Stimulated activated CD4-positive, alpha-beta T cell treated with anti-CD3 and anti-CD28 coated beads, Interleukin-1b, Interleukin-23, amount 100 ng/mL, for 48 hours (primary cell): Measurements from ENCODE around the gene HDAC4.

ENCODE experiments used
- DNase-seq: peaks from one replicate; pipeline ENCODE4 v3.0.0-alpha.2; 2020

The HDAC4 gene

GRCh38 chr2:239068411-239068810 is 332.4 kb downstream of the HDAC4 start:
- no peak for DNase-seq

- no peak for DNase-seq
Observed at GRCh38 chr2:239067196-239067865, 333.5 kb downstream of the HDAC4 start.

- DNase-seq: no peak
Observed at GRCh38 chr2:239066597-239066996, 334.2 kb downstream of the HDAC4 start.

GRCh38 chr2:239065962-239066361 is 334.9 kb downstream of the HDAC4 start:
- DNase-seq: no peak

- DNase-seq: no peak
Observed at GRCh38 chr2:239065537-239065936, 335.3 kb downstream of the HDAC4 start.

GRCh38 chr2:239064891-239065290 is 335.9 kb downstream of the HDAC4 start:
- no peak for DNase-seq

GRCh38 chr2:239064253-239064652 is 336.6 kb downstream of the HDAC4 start:
- DNase-seq: no peak

- DNase-seq: no peak
Observed at GRCh38 chr2:239062743-239063142, 338.1 kb downstream of the HDAC4 start.

GRCh38 chr2:239061824-239062570 is 338.8 kb downstream of the HDAC4 start:
- no peak for DNase-seq

- no peak for DNase-seq
Observed at GRCh38 chr2:239061121-239061666, 339.6 kb downstream of the HDAC4 start.

GRCh38 chr2:239060676-239061075 is 340.1 kb downstream of the HDAC4 start:
- no peak for DNase-seq

GRCh38 chr2:239059854-239060253 is 341.0 kb downstream of the HDAC4 start:
- DNase-seq: no peak

GRCh38 chr2:239058766-239059165 is 342.1 kb downstream of the HDAC4 start:
- DNase-seq: no peak

- no peak for DNase-seq
Observed at GRCh38 chr2:239057533-239057932, 343.3 kb downstream of the HDAC4 start.

GRCh38 chr2:239056611-239057010 is 344.2 kb downstream of the HDAC4 start:
- DNase-seq: no peak

- no peak for DNase-seq
Observed at GRCh38 chr2:239055756-239056493, 344.9 kb downstream of the HDAC4 start.

- DNase-seq: no peak
Observed at GRCh38 chr2:239054921-239055320, 345.9 kb downstream of the HDAC4 start.

- DNase-seq: no peak
Observed at GRCh38 chr2:239053801-239054503, 346.9 kb downstream of the HDAC4 start.

- no peak for DNase-seq
Observed at GRCh38 chr2:239052798-239053665, 347.8 kb downstream of the HDAC4 start.

GRCh38 chr2:239051891-239052445 is 348.9 kb downstream of the HDAC4 start:
- DNase-seq: no peak

GRCh38 chr2:239050252-239050649 is 350.6 kb downstream of the HDAC4 start:
- no peak for DNase-seq
